OCI-LY7 (cell line): ENCODE results near the gene PLK2.

ENCODE experiments used
- EZH2phosphoT487 ChIP-seq: fragments of 200-600 bp; sonication (generic); IDR thresholded peaks from 2 replicates; pipeline ENCODE4 v1.6.1; 2018; ENCODE audit warnings: low read depth, borderline replicate concordance, mild to moderate bottlenecking, mixed run types, antibody characterized with exemption, low read length, moderate library complexity, mixed read lengths
- TF ChIP-seq, protein P1 (sequence below): fragments of 200-600 bp; sonication (generic); conservative IDR thresholded peaks from 2 replicates; pipeline ENCODE4 v1.5.1; 2014; ENCODE audit warnings: mild to moderate bottlenecking, antibody characterized with exemption, low read length, moderate library complexity, mixed read lengths

DNA sequence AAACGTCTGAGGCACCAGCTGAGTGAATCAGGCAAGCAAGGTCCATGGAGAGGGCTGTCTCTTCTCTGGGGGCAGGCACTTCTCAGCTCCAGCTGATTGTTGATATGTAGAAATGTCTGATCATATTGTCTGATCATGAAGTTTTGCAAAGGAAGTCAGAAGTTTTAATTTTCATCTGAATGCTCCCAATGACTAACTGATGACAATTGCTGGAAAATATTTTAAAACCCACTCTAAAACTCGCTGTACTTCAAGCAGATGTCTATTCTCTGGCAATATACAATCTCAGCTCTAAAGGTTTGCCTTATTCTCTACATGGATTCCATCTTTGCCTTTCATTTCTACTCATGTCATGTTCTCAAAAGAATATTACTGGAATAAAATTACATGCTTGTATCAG lies 12.7 kb downstream of the PLK2 start:
- TF ChIP-seq, protein P1, sequence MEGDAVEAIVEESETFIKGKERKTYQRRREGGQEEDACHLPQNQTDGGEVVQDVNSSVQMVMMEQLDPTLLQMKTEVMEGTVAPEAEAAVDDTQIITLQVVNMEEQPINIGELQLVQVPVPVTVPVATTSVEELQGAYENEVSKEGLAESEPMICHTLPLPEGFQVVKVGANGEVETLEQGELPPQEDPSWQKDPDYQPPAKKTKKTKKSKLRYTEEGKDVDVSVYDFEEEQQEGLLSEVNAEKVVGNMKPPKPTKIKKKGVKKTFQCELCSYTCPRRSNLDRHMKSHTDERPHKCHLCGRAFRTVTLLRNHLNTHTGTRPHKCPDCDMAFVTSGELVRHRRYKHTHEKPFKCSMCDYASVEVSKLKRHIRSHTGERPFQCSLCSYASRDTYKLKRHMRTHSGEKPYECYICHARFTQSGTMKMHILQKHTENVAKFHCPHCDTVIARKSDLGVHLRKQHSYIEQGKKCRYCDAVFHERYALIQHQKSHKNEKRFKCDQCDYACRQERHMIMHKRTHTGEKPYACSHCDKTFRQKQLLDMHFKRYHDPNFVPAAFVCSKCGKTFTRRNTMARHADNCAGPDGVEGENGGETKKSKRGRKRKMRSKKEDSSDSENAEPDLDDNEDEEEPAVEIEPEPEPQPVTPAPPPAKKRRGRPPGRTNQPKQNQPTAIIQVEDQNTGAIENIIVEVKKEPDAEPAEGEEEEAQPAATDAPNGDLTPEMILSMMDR: no peak
- no peak for TF ChIP-seq EZH2phosphoT487
